ENCODE data around the gene TERB1.
"Not testable (repeated sequence)": the region's sequence is repeated elsewhere in the genome, so short reads cannot be mapped to it uniquely, and the experiment has no call there.

Gene TERB1

GRCh38 chr16:66802159-66802558 lies 775 bp upstream of the TERB1 start:
- no peak for DNase-seq (ENCODE audit: extremely low read depth, low read depth)
- TF ChIP-seq CTCF (IDR thresholded peaks at IDR 0.05; ENCODE audit: low read depth, low read length, missing control alignments), result no peak

GRCh38 chr16:66800856-66801255 lies 528 bp downstream of the TERB1 start:
- no peak for TF ChIP-seq CTCF (IDR thresholded peaks at IDR 0.05; ENCODE audit: low read depth, low read length, missing control alignments)
- no peak for DNase-seq (ENCODE audit: extremely low read depth, low read depth)
- H3K4me3 ChIP-seq (replicated peaks; ENCODE audit: low read depth, low read length), result no peak overlapping the region

More at GRCh38 chr16:66802159-66802558, 775 bp upstream of the TERB1 start:
- no peak overlapping the region for H3K4me3 ChIP-seq (replicated peaks; ENCODE audit: low read depth, low read length)

- no peak for DNase-seq (ENCODE audit: extremely low read depth, low read depth)
- no peak overlapping the region for H3K4me3 ChIP-seq (replicated peaks; ENCODE audit: low read depth, low read length)
- TF ChIP-seq CTCF (IDR thresholded peaks at IDR 0.05; ENCODE audit: low read depth, low read length, missing control alignments), result no peak
Observed at GRCh38 chr16:66798161-66798560, 3.2 kb downstream of the TERB1 start.

GRCh38 chr16:66793984-66794383 lies 7.4 kb downstream of the TERB1 start:
- DNase-seq (ENCODE audit: extremely low read depth, low read depth); H3K4me3 ChIP-seq (replicated peaks; ENCODE audit: low read depth, low read length): not testable (repeated sequence)

- no peak overlapping the region for H3K4me3 ChIP-seq (replicated peaks; ENCODE audit: low read depth, low read length)
- no peak for DNase-seq (ENCODE audit: extremely low read depth, low read depth)
- TF ChIP-seq CTCF (IDR thresholded peaks at IDR 0.05; ENCODE audit: low read depth, low read length, missing control alignments), result no peak
Observed at GRCh38 chr16:66790130-66790733, 11.2 kb downstream of the TERB1 start.

- DNase-seq (ENCODE audit: extremely low read depth, low read depth), result no peak
- TF ChIP-seq CTCF (IDR thresholded peaks at IDR 0.05; ENCODE audit: low read depth, low read length, missing control alignments), result no peak
- no peak overlapping the region for H3K4me3 ChIP-seq (replicated peaks; ENCODE audit: low read depth, low read length)
Observed at GRCh38 chr16:66787427-66787826, 14.0 kb downstream of the TERB1 start.

GRCh38 chr16:66786551-66786950 lies 14.8 kb downstream of the TERB1 start:
- TF ChIP-seq CTCF (IDR thresholded peaks at IDR 0.05; ENCODE audit: low read depth, low read length, missing control alignments), result no peak
- no peak for DNase-seq (ENCODE audit: extremely low read depth, low read depth)
- no peak overlapping the region for H3K4me3 ChIP-seq (replicated peaks; ENCODE audit: low read depth, low read length)

Measured in HFF-Myc (cell line).